HG03439 (cell line): ENCODE measurements around the gene EFNA3.
"Not testable (repeated sequence)": the region's sequence is repeated elsewhere in the genome, so short reads cannot be mapped to it uniquely, and the experiment has no call there.

ENCODE experiments used
- ATAC-seq: cut with Tn5 transposase; IDR thresholded peaks from one replicate; pipeline ENCODE4 v1.9.1; 2021; ENCODE audit warnings: mild to moderate bottlenecking, moderate library complexity; ENCODE audit not compliant: unreplicated experiment

The EFNA3 gene

DNA sequence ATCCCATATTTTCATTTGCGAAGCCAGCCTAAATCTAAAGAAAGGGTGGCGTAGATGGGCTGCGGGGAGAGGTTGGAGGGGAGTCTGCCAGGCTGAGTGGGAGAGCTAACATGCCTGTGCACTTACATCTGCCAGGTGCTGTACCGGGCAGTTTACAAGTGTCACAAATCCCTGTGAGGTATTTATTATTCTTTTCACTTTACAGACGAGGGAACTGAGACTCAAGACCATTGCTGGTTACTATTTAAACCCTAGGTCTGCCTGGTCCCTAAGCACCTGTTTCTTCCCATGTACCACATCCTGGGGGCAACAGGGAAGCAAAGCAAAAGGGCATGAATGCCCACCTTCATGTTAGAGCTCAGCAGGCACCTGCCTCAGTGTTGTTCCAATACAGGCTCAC lies 29.7 kb downstream of the EFNA3 start:
- ATAC-seq = no peak

- ATAC-seq = no peak
Measured at GRCh38 chr1:155110381-155110780, 31.7 kb downstream of the EFNA3 start.

DNA sequence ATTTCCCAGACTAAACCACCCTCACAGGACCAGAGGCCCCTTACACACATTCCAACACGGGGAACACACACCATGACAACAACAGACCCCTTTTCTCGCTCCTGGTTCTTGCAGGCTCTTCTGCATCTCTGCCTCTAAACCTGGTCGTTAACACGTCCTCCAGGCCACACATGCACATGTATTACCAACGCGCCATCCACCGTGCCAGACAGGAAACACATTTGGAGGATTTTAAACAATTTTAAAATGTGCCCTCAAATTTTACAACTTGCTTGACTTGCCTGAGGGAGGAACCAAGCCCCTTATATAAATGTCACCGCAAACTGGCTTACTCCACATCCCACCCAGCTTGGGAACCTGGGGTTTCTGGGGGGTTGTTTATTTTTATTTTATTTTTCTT lies 32.2 kb downstream of the EFNA3 start:
- no peak for ATAC-seq

DNA sequence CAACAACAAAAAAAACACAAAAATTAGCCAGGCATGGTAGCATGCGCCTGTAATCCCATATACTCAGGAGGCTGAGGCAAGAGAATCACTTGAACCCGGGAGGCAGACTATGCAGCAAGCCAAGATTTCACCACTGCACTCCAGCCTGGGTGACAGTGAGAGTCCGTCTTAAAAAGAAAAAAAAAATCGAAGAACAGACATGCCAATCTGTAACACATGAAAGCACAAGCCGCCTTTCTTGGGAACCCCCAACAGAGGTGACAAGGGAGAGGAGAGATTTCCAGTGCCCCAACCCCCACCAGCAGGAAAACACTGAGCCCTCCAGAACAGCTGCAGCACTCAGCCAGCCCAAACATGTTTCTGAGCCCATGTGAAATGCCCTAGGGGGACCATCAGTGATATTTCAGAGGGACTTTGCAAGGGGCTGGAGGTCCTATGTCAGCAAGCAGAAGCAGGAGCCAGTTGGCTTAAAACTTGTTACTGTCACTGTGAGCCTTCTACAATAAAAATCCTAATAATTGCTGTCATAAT lies 34.9 kb downstream of the EFNA3 start:
- ATAC-seq = no peak

- ATAC-seq = no peak
Measured at GRCh38 chr1:155116113-155116764, 37.6 kb downstream of the EFNA3 start.

GRCh38 chr1:155117610-155118009 lies 39.0 kb downstream of the EFNA3 start:
- no peak for ATAC-seq

- ATAC-seq = not testable (repeated sequence)
Measured at GRCh38 chr1:155118090-155118489, 39.5 kb downstream of the EFNA3 start.

- ATAC-seq = no peak
Measured at GRCh38 chr1:155120253-155120652, 41.6 kb downstream of the EFNA3 start.

DNA sequence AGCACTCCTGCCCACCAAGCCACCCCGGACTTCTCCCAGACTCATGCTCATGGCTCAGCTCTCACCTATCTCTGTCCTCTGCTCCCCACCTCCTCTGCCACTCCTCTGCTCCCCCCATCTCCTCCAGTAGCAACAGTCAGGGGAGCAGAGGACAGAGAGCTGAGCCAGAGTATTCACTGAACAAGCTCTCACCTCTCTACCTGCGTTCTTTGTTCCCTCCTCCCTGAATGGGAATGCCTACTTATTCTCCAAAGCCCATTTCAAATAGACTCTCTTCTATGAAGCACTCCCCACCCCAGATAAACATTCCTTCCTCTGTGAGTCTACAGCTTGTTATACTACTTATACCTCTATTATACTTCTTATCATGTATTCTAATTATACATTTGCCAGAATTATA lies 42.6 kb downstream of the EFNA3 start:
- ATAC-seq = no peak

DNA sequence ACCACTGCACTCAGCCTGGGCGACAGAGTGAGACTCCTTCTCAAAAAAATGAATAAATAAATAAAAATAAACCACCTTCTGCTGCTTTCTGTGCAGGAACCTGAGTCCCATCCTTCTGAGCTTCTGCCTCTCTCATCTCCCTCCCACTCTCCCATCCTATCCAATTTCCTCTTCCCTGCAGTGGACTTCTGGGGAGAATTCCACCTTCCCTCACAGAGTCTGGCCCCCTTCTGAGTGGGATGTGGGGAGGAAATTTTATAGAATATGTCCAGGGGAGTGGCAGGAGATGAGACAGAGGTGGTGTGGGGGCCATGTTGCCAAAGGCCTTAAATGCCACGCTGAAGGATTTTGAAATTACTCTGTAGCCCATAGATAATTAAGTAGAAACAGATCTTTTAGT lies 43.7 kb downstream of the EFNA3 start:
- ATAC-seq = no peak

GRCh38 chr1:155123801-155124200 lies 45.2 kb downstream of the EFNA3 start:
- ATAC-seq = no peak

GRCh38 chr1:155124503-155125463 lies 46.1 kb downstream of the EFNA3 start:
- no peak for ATAC-seq

DNA sequence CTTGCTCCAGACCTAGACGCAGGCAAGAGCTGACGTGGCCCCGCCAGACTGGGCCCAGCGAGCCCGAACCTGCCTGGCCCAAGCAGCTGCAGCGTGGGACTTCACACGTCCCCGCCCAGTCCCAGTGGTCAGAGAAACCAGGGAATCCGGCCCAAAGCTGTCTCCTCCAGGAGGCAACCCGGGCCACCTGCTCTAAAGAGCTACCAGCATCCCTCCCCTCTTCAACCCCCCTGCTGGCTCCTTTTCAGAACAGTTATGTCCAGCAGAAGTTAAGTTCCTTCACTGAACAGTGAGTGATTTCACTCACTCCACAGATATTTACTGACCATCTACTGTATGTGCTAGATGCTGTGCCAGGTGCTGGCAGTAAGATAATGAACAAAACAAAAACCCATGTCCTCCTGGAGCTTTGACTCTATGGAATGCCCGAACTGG lies 46.9 kb downstream of the EFNA3 start:
- no peak for ATAC-seq

- no peak for ATAC-seq
Measured at GRCh38 chr1:155125946-155126555, 47.4 kb downstream of the EFNA3 start.

DNA sequence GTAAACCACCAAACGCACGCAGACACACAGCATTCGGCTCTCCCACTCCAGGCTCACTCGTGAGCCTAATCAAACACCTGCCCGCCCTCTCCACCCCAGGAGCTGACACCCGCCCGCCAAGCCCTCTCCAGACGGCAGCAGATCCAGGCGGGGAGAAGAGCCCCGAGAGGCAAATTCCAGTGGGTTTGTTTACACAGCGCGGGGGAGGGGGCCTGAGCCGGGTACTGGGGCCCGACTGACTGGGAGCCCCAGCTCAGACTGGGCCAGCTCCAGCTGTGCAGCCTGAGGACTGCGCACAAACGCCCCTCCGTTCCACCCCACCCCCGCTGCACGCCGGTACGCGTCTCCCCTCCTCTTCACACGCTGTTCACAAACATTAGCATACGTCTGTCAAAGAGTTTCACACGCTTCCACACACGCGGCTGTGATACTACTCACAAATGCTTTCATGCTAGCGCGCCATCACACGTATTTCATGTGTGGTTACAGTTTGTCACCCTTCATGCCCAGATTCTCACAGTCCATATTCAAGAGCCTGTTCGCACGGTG lies 48.0 kb downstream of the EFNA3 start:
- no peak for ATAC-seq

- no peak for ATAC-seq
Measured at GRCh38 chr1:155127105-155127966, 48.7 kb downstream of the EFNA3 start, which contains the start of gene EFNA1. Gene EFNA1, plus strand, starts transcription at chr1:155127876. Its CDS starts 102 bp downstream, at chr1:155127978.

DNA sequence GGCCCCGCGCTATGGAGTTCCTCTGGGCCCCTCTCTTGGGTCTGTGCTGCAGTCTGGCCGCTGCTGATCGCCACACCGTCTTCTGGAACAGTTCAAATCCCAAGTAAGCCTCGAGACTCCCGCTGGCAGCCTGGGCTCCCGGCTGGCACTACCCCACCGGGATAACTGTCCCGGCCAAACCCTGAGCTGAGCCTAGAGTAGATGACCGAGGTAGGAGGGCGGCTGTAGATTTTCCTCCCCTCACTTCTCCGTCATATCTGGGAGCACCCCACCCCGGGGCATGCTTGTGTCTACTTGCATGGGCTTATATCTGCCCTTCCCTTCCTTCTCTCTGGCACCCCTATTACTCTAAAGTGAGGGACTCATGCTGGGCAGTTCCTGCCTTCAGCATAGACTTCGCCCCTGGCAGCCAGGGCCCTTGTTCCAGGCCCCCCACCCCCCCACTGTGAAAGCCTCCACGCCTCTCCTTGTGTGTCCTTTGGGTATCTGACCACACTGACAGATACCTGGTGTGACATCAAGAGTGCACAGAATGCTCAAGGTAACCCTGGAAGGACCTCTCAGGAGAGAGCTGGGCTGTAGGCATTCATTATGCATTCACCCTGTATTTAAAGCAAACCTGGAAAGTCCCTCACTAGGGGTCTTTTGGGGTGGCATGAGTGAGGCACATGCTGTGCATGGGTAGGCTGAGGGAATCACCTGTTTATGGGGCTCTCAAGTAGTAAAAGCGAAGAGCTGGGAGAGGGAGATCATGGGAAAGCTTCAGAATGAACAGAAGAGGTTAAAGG lies 49.5 kb downstream of the EFNA3 start:
- no peak for ATAC-seq

DNA sequence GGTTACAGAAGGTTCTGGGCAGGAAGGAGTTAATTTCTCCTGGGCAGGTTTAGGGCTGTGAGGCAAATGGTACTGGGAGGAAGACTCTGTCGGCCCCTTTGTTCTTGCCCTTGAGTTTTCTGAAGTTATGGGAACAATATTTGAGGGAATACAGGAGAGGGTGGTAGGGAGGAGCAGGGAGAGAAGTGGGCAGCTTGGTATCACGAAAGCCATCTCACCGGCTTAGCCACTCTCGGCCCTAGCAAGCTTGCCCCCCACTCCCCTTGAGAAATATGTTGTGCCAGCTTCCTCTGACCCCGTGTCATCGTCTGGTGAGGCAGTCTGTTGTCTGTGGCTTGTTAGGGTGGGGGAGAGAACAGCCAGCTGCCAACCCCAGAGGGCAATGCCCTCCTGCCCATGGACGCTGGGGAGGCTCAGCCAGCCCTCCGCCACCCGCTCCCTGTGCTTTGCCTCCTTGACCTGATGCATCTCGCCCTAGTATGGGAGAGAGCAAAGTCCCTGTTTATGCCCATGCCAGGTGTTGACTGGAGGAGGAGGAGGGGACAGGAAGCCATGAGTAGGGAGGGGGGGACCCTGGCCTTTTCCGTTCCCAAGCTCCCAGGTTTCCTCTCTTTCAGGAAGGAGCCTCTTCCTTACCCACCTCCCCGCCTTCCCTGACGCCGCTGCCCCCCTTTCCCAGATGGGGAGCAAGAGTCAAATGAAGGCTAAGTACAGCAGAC lies 50.3 kb downstream of the EFNA3 start:
- no peak for ATAC-seq
